SH-SY5Y (cell line): ENCODE measurements around the gene PTPN7.

Source experiments
- GATA2 ChIP-seq: IDR thresholded peaks from 2 replicates; pipeline ENCODE4 v1.6.1; 2011; ENCODE audit warnings: mild to moderate bottlenecking, low read depth, low read length
- GATA3 ChIP-seq: IDR thresholded peaks from 2 replicates; pipeline ENCODE4 v1.6.1; 2011; ENCODE audit warnings: low read depth, mild to moderate bottlenecking, low read length, moderate library complexity

The PTPN7 gene

GRCh38 chr1:202153284-202153683 lies 7.1 kb downstream of the PTPN7 start:
- TF ChIP-seq GATA3, result no peak
- no peak for TF ChIP-seq GATA2

- no peak for TF ChIP-seq GATA2
- no peak for TF ChIP-seq GATA3
Observed at GRCh38 chr1:202152399-202152798, 8.0 kb downstream of the PTPN7 start.

- TF ChIP-seq GATA2, result no peak
- TF ChIP-seq GATA3, result no peak
Observed at GRCh38 chr1:202151045-202151444, 9.4 kb downstream of the PTPN7 start.

- TF ChIP-seq GATA2 (no peak), GATA3 (no peak)
Observed at GRCh38 chr1:202150602-202151001, 9.8 kb downstream of the PTPN7 start.

- no peak for TF ChIP-seq GATA3
- TF ChIP-seq GATA2, result no peak
Observed at GRCh38 chr1:202150187-202150586, 10.2 kb downstream of the PTPN7 start.

- TF ChIP-seq GATA2, result no peak
- TF ChIP-seq GATA3, result no peak
Observed at GRCh38 chr1:202149566-202149965, 10.8 kb downstream of the PTPN7 start.

- TF ChIP-seq GATA2 (no peak), GATA3 (no peak)
Observed at GRCh38 chr1:202148391-202148790, 12.0 kb downstream of the PTPN7 start.

- TF ChIP-seq GATA3 (no peak), GATA2 (no peak)
Observed at GRCh38 chr1:202146993-202147392, 13.4 kb downstream of the PTPN7 start.

- TF ChIP-seq GATA3 (no peak), GATA2 (no peak)
Observed at GRCh38 chr1:202146279-202146678, 14.1 kb downstream of the PTPN7 start.

- TF ChIP-seq GATA3 (no peak), GATA2 (no peak)
Observed at GRCh38 chr1:202145068-202145743, 15.2 kb downstream of the PTPN7 start.

GRCh38 chr1:202144402-202145067 lies 15.9 kb downstream of the PTPN7 start, which contains the start of gene ARL8A:
ARL8A (minus strand) TSS chr1:202144737; CDS start chr1:202144572, 165 bp downstream.
- TF ChIP-seq GATA3, result no peak
- TF ChIP-seq GATA2, result no peak

- TF ChIP-seq GATA2 (no peak), GATA3 (no peak)
Observed at GRCh38 chr1:202143768-202144401, 16.5 kb downstream of the PTPN7 start.

- no peak for TF ChIP-seq GATA3
- TF ChIP-seq GATA2, result no peak
Observed at GRCh38 chr1:202143011-202143767, 17.2 kb downstream of the PTPN7 start.

- TF ChIP-seq GATA2 (no peak), GATA3 (no peak)
Observed at GRCh38 chr1:202140833-202141232, 19.6 kb downstream of the PTPN7 start.
